HEK293 (cell line): Measurements from ENCODE around the gene SIGLEC5.

ENCODE experiments used
- CTCF ChIA-PET: fragments of 350-600 bp; formaldehyde crosslinking; extraction: SDS; loops from one replicate; lab custom pipeline; 2021; ENCODE audit warnings: antibody characterized with exemption; lab: Yijun Ruan, JAX
- POLR2A ChIA-PET: fragments of 300-600 bp; formaldehyde crosslinking; extraction: SDS; loops from one replicate; lab custom pipeline; 2020; ENCODE audit warnings: antibody characterized with exemption, inconsistent platforms; lab: Yijun Ruan, JAX
- H3K27ac ChIP-seq: fragments of 200-500 bp; sonication (Bioruptor generic); 2 replicates; pipeline ENCODE4 v1.5.1; 2014; ENCODE audit warnings: low read depth, low read length, control low read depth, inconsistent platforms; ENCODE audit errors: extremely low read depth
- H3K36me3 ChIP-seq, 2 experiments: fragments of 200-500 bp in 1 of 2; sonication (Bioruptor generic) in 1 of 2; 1 replicate in 1 of 2; 2 replicates in 1 of 2; pipeline ENCODE4 v1.5.1; 2014 to 2017; ENCODE audit warnings: inconsistent platforms in 2 of 2, low read length in 2 of 2; ENCODE audit not compliant: control insufficient read depth in 2 of 2, insufficient read depth in 1 of 2
- H3K4me1 ChIP-seq: fragments of 200-500 bp; sonication (Bioruptor generic); 2 replicates; pipeline ENCODE4 v1.5.1; 2014; ENCODE audit warnings: mild to moderate bottlenecking, low read length, inconsistent platforms; ENCODE audit not compliant: control insufficient read depth, insufficient read depth
- H3K4me3 ChIP-seq: 2 replicates; pipeline ENCODE4 v1.5.1; 2011; ENCODE audit warnings: low read depth, mild to moderate bottlenecking, control low read depth, low read length, moderate library complexity
- H3K9me3 ChIP-seq: fragments of 200-500 bp; sonication (Bioruptor generic); 2 replicates; pipeline ENCODE4 v1.5.1; 2014; ENCODE audit warnings: low read depth, low read length, inconsistent platforms; ENCODE audit not compliant: control insufficient read depth, insufficient read depth
- FEZF1 ChIP-seq: fragments of 450-650 bp; formaldehyde crosslinking; IDR thresholded peaks from 2 replicates; pipeline ENCODE4 v1.5.1; 2016; ENCODE audit warnings: missing biosample characterization, missing genetic modification characterization
- IKZF3 ChIP-seq: fragments of 450-650 bp; IDR thresholded peaks from 2 replicates; pipeline ENCODE4 v1.5.0; 2018; ENCODE audit warnings: missing biosample characterization, mild to moderate bottlenecking, missing genetic modification characterization, moderate library complexity
- KLF16 ChIP-seq: fragments of 450-650 bp; formaldehyde crosslinking; IDR thresholded peaks from 2 replicates; pipeline ENCODE4 v1.5.1; 2017; ENCODE audit warnings: missing biosample characterization, missing genetic modification characterization
- KLF7 ChIP-seq: fragments of 450-650 bp; formaldehyde crosslinking; IDR thresholded peaks from 2 replicates; pipeline ENCODE4 v1.5.1; 2016; ENCODE audit warnings: missing biosample characterization, missing genetic modification characterization, borderline replicate concordance
- OSR2 ChIP-seq: fragments of 450-650 bp; formaldehyde crosslinking; IDR thresholded peaks from 2 replicates; pipeline ENCODE4 v1.5.1; 2016; ENCODE audit warnings: missing biosample characterization, missing genetic modification characterization
- OVOL3 ChIP-seq: fragments of 450-650 bp; formaldehyde crosslinking; IDR thresholded peaks from 2 replicates; pipeline ENCODE4 v1.5.1; 2016; ENCODE audit warnings: missing biosample characterization, missing genetic modification characterization
- PRDM10 ChIP-seq: fragments of 450-650 bp; formaldehyde crosslinking; IDR thresholded peaks from 2 replicates; pipeline ENCODE4 v1.5.1; 2016; ENCODE audit warnings: missing biosample characterization, missing genetic modification characterization
- SP2 ChIP-seq: fragments of 450-650 bp; formaldehyde crosslinking; IDR thresholded peaks from 2 replicates; pipeline ENCODE4 v1.5.1; 2016; ENCODE audit warnings: missing biosample characterization, missing genetic modification characterization
- ZBTB10 ChIP-seq: fragments of 450-650 bp; formaldehyde crosslinking; IDR thresholded peaks from 2 replicates; pipeline ENCODE4 v1.5.1; 2016; ENCODE audit warnings: missing biosample characterization, missing genetic modification characterization
- ZBTB17 ChIP-seq: fragments of 450-650 bp; formaldehyde crosslinking; IDR thresholded peaks from 2 replicates; pipeline ENCODE4 v1.5.1; 2016; ENCODE audit warnings: missing biosample characterization, missing genetic modification characterization
- ZBTB21 ChIP-seq: fragments of 450-650 bp; formaldehyde crosslinking; IDR thresholded peaks from 2 replicates; pipeline ENCODE4 v1.5.1; 2017; ENCODE audit warnings: missing biosample characterization, missing genetic modification characterization
- ZEB2 ChIP-seq: fragments of 450-650 bp; formaldehyde crosslinking; IDR thresholded peaks from 2 replicates; pipeline ENCODE4 v1.5.1; 2016; ENCODE audit warnings: missing biosample characterization, missing genetic modification characterization
- ZFHX2 ChIP-seq: fragments of 450-650 bp; formaldehyde crosslinking; conservative IDR thresholded peaks from 2 replicates; pipeline ENCODE4 v1.5.1; 2016; ENCODE audit warnings: missing biosample characterization, missing genetic modification characterization
- ZFP41 ChIP-seq: fragments of 450-650 bp; formaldehyde crosslinking; IDR thresholded peaks from 2 replicates; pipeline ENCODE4 v1.5.1; 2016; ENCODE audit warnings: missing biosample characterization, missing genetic modification characterization, borderline replicate concordance
- ZNF2 ChIP-seq: fragments of 450-650 bp; formaldehyde crosslinking; IDR thresholded peaks from 2 replicates; pipeline ENCODE4 v1.5.1; 2016; ENCODE audit warnings: missing biosample characterization, missing genetic modification characterization
- ZNF24 ChIP-seq: fragments of 450-650 bp; formaldehyde crosslinking; IDR thresholded peaks from 2 replicates; pipeline ENCODE4 v1.5.1; 2016; ENCODE audit warnings: missing biosample characterization, missing genetic modification characterization
- ZNF280D ChIP-seq: fragments of 450-650 bp; formaldehyde crosslinking; IDR thresholded peaks from 2 replicates; pipeline ENCODE4 v1.5.1; 2016; ENCODE audit warnings: missing biosample characterization, missing genetic modification characterization
- ZNF335 ChIP-seq: fragments of 450-650 bp; formaldehyde crosslinking; conservative IDR thresholded peaks from 2 replicates; pipeline ENCODE4 v1.5.1; 2016; ENCODE audit warnings: missing biosample characterization, missing genetic modification characterization
- ZNF518A ChIP-seq: fragments of 450-650 bp; formaldehyde crosslinking; conservative IDR thresholded peaks from 2 replicates; pipeline ENCODE4 v1.5.1; 2016; ENCODE audit warnings: low read depth, missing biosample characterization, missing genetic modification characterization
- ZNF701 ChIP-seq: fragments of 450-650 bp; formaldehyde crosslinking; IDR thresholded peaks from 2 replicates; pipeline ENCODE4 v1.5.1; 2016; ENCODE audit warnings: missing biosample characterization, missing genetic modification characterization
- ZXDB ChIP-seq: fragments of 450-650 bp; formaldehyde crosslinking; IDR thresholded peaks from 2 replicates; pipeline ENCODE4 v1.5.1; 2016; ENCODE audit warnings: missing biosample characterization, missing genetic modification characterization

Gene SIGLEC5

GRCh38 chr19:51570962-51571575 is 59.1 kb downstream of the SIGLEC5 start, which contains the start of gene ZNF175:
Gene ZNF175, plus strand, starts transcription at chr19:51571283. Its CDS starts 2,047 bp downstream, at chr19:51573330.
- peaks cover 12 to 25% of the 10 kb centered on the region in 2 experiments; a peak in 2 of 3 replicates for H3K36me3 ChIP-seq
- H3K9me3 ChIP-seq: no peaks in the 10 kb centered on the region
- CTCF ChIA-PET: interaction anchor here (0.6 to 1.8 kb wide), 2 partner anchors 56 to 173 kb away, joined by 3 to 4 read pairs; no protein-coding TSS in a partner anchor
- POLR2A ChIA-PET: interaction anchor here (0.7 to 1.2 kb wide), 9 partner anchors 24 to 314 kb away, joined by 3 to 42 read pairs (median 6); no protein-coding TSS in a partner anchor
- no peak within 1 kb of the TSS for H3K27ac ChIP-seq
- H3K4me3 ChIP-seq: peak within 1 kb of the TSS; percentile 92
- no peaks in the 10 kb centered on the region for H3K4me1 ChIP-seq
- TF ChIP-seq OSR2 (0 out of 2 replicates have a peak, but pooled peaks have one; percentile 15), SP2 (peak; percentile 66), ZNF518A (tag by site-specific recombination) (peak; percentile 97), IKZF3 (tag by site-specific recombination) (peak; percentile 86), KLF16 (tag by site-specific recombination) (0 out of 2 replicates have a peak, but pooled peaks have one; percentile 35), ZEB2 (tag by site-specific recombination) (0 out of 2 replicates have a peak, but pooled peaks have one; percentile 67), PRDM10 (tag by site-specific recombination) (peak; percentile 81), ZBTB10 (tag by site-specific recombination) (0 out of 2 replicates have a peak, but pooled peaks have one; percentile 22), ZBTB17 (peak; percentile 86), ZNF701 (tag by site-specific recombination) (no peak), ZXDB (peak; percentile 89), ZNF280D (tag by site-specific recombination) (no peak), ZNF24 (tag by site-specific recombination) (peak; percentile 60; the same call in 1 of the 2 replicates), ZFP41 (tag by site-specific recombination) (no peak), ZFHX2 (tag by site-specific recombination) (peak; percentile 25; the same call in 1 of the 2 replicates), ZBTB21 (tag by site-specific recombination) (peak; percentile 32; the same call in 1 of the 2 replicates), KLF7 (tag by site-specific recombination) (no peak), OVOL3 (tag by site-specific recombination) (peak; percentile 99), FEZF1 (tag by site-specific recombination) (0 out of 2 replicates have a peak, but pooled peaks have one; percentile 18), ZNF335 (tag by site-specific recombination) (peak; percentile 81), ZNF2 (tag by site-specific recombination) (0 out of 2 replicates have a peak, but pooled peaks have one; percentile 41)
